ENCODE results near the gene DNAJC11. TPM values are rescaled to one million over a fixed set of nuclear protein-coding genes. Genes with fewer than 3 reads are reported as not detected.

The DNAJC11 gene
- total RNA-seq, 2 experiments from 2014 or later = 45.4 to 51.0 TPM

Other genes with a start within 250 kb of the DNAJC11 start
- 10 to 100 TPM; 54.3 to 71.6 TPM for gene TNFRSF25, start 235.6 kb downstream of the DNAJC11 start, total RNA-seq
- 1 to 10 TPM; 1.1 to 1.7 TPM for gene PLEKHG5, start 210.1 kb downstream of the DNAJC11 start, total RNA-seq
- 10 to 100 TPM; 32.5 to 39.1 TPM for gene NOL9, start 147.3 kb downstream of the DNAJC11 start, total RNA-seq
- not detected for gene TAS1R1, start 146.5 kb downstream of the DNAJC11 start, total RNA-seq
- gene ZBTB48, start 121.8 kb downstream of the DNAJC11 start, total RNA-seq = 10 to 100 TPM; 30.7 to 37.4 TPM
- 10 to 100 TPM; 23.9 to 28.2 TPM for gene KLHL21, start 98.9 kb downstream of the DNAJC11 start, total RNA-seq
- 10 to 100 TPM; 10.7 to 15.9 TPM for gene PHF13, start 88.1 kb downstream of the DNAJC11 start, total RNA-seq
- 10 to 100 TPM; 24.3 to 24.4 TPM for gene THAP3, start 76.9 kb downstream of the DNAJC11 start, total RNA-seq
- gene CAMTA1, start 83.6 kb upstream of the DNAJC11 start, total RNA-seq = 10 to 100 TPM; 42.8 to 43.2 TPM

All from activated CD8-positive, alpha-beta memory T cell treated with anti-CD3 and anti-CD28 coated beads, Interleukin-2, amount 10 ng/mL, durations not matched to agents 7 days and 5 days (primary cell).